Neural cell (in vitro differentiated cells): ENCODE results near the gene LPP. TPM values are rescaled to one million over a fixed set of nuclear protein-coding genes. Genes with fewer than 3 reads are reported as not detected.

ENCODE experiments used
- H2AFZ ChIP-seq: fragments of 200-600, 300-800 bp; sonication (generic), shearing (Covaris generic); 2 replicates; pipeline ENCODE4 v1.6.0; 2014; ENCODE audit warnings: low read depth, mild to moderate bottlenecking, antibody characterized with exemption, low read length, moderate library complexity
- H3F3A ChIP-seq: fragments of 200-600 bp; shearing (Covaris generic); 2 replicates; pipeline ENCODE4 v1.6.1; 2016; ENCODE audit warnings: mild to moderate bottlenecking, moderate library complexity, mixed read lengths, antibody characterized with exemption, low read length; ENCODE audit not compliant: insufficient read depth, poor library complexity, severe bottlenecking
- H3K27ac ChIP-seq: fragments of 200-600, 300-800 bp; sonication (generic), shearing (Covaris generic); 2 replicates; pipeline ENCODE4 v1.5.1; 2014; ENCODE audit warnings: mild to moderate bottlenecking, low read length, moderate library complexity
- H3K27me3 ChIP-seq: fragments of 300-800, 200-600 bp; sonication (generic), shearing (Covaris generic); 2 replicates; pipeline ENCODE4 v1.6.0; 2014; ENCODE audit warnings: mild to moderate bottlenecking, low read depth, low read length, moderate library complexity; ENCODE audit not compliant: insufficient read depth
- H3K36me3 ChIP-seq: fragments of 300-800, 200-600 bp; sonication (generic), shearing (Covaris generic); 2 replicates; pipeline ENCODE4 v1.5.1; 2014; ENCODE audit warnings: mild to moderate bottlenecking, antibody characterized with exemption, low read length, moderate library complexity; ENCODE audit not compliant: insufficient read depth
- H3K4me2 ChIP-seq: fragments of 300-800, 200-600 bp; sonication (generic), shearing (Covaris generic); 2 replicates; pipeline ENCODE4 v1.6.0; 2014; ENCODE audit warnings: mild to moderate bottlenecking, low read length
- H3K4me3 ChIP-seq: fragments of 300-800, 200-600 bp; sonication (generic), shearing (Covaris generic); 2 replicates; pipeline ENCODE4 v1.5.1; 2014; ENCODE audit warnings: mild to moderate bottlenecking, low read length, moderate library complexity
- H3K79me2 ChIP-seq: fragments of 200-600 bp; shearing (Covaris generic); replicated peaks from 2 replicates; pipeline ENCODE4 v1.6.0; 2014; ENCODE audit warnings: mild to moderate bottlenecking, low read length, moderate library complexity; ENCODE audit not compliant: insufficient read depth
- H3K9ac ChIP-seq: fragments of 300-800, 200-600 bp; sonication (generic), shearing (Covaris generic); 2 replicates; pipeline ENCODE4 v1.6.1; 2016; ENCODE audit warnings: mild to moderate bottlenecking, low read length, mixed read lengths
- H3K9me2 ChIP-seq: fragments of 200-600 bp; shearing (Covaris generic); 2 replicates; pipeline ENCODE4 v1.6.1; 2016; ENCODE audit warnings: mild to moderate bottlenecking, low read length, mixed read lengths; ENCODE audit not compliant: insufficient read depth
- H3K9me3 ChIP-seq: fragments of 200-600, 300-800 bp; sonication (generic), shearing (Covaris generic); 2 replicates; pipeline ENCODE4 v1.6.1; 2016; ENCODE audit warnings: mild to moderate bottlenecking, mixed run types, low read length, moderate library complexity, mixed read lengths
- H4K20me1 ChIP-seq: fragments of 200-600 bp; shearing (Covaris generic); 2 replicates; pipeline ENCODE4 v1.6.1; 2016; ENCODE audit warnings: mild to moderate bottlenecking, mixed run types; ENCODE audit not compliant: insufficient read depth
- EP300 ChIP-seq: fragments of 450-650 bp; conservative IDR thresholded peaks from 2 replicates; pipeline ENCODE4 v1.6.1; 2014; ENCODE audit warnings: antibody characterized with exemption, mild to moderate bottlenecking, moderate library complexity; ENCODE audit not compliant: poor library complexity, severe bottlenecking
- EZH2 ChIP-seq: fragments of 200-600, 300-800 bp; shearing (Covaris generic), sonication (generic); IDR thresholded peaks from 2 replicates; pipeline ENCODE4 v1.6.1; 2014; ENCODE audit warnings: antibody characterized with exemption, low read length, borderline replicate concordance, mild to moderate bottlenecking; ENCODE audit not compliant: insufficient read depth, poor library complexity, severe bottlenecking
- MXI1 ChIP-seq: fragments of 450-650 bp; conservative IDR thresholded peaks from 2 replicates; pipeline ENCODE4 v1.6.1; 2014; ENCODE audit warnings: antibody characterized with exemption, mild to moderate bottlenecking; ENCODE audit not compliant: poor library complexity, severe bottlenecking
- POLR2AphosphoS5 ChIP-seq: IDR thresholded peaks from 2 replicates; pipeline ENCODE4 v1.6.1; 2012
- RAD21 ChIP-seq: fragments of 450-650 bp; conservative IDR thresholded peaks from 2 replicates; pipeline ENCODE4 v1.6.1; 2014; ENCODE audit warnings: antibody characterized with exemption, mild to moderate bottlenecking, moderate library complexity
- SMC3 ChIP-seq: fragments of 450-650 bp; conservative IDR thresholded peaks from 2 replicates; pipeline ENCODE4 v1.6.1; 2014; ENCODE audit warnings: antibody characterized with exemption, mild to moderate bottlenecking, moderate library complexity; ENCODE audit not compliant: poor library complexity
- TAF1 ChIP-seq: IDR thresholded peaks from 2 replicates; pipeline ENCODE4 v1.6.1; 2012; ENCODE audit warnings: low read depth
- polyA plus RNA-seq: library from polyadenylated mRNA; depleted of rRNA; stranded (reverse); fragments of >200 nt; gene quantifications from 2 replicates; pipeline ENCODE4 v1.2.3, GENCODE V29; 2014
- TF ChIP-seq, protein P1 (sequence below): fragments of 450-650 bp; IDR thresholded peaks from 2 replicates; pipeline ENCODE4 v1.5.1; 2014; ENCODE audit warnings: antibody characterized with exemption, mild to moderate bottlenecking, moderate library complexity; ENCODE audit not compliant: poor library complexity, severe bottlenecking
- TF ChIP-seq, protein P2 (sequence below): IDR thresholded peaks from 2 replicates; pipeline ENCODE4 v1.6.1; 2012; ENCODE audit warnings: borderline replicate concordance

The LPP gene
- polyA plus RNA-seq, 1 donor from 2014 or later, result 3.0 TPM

DNA sequence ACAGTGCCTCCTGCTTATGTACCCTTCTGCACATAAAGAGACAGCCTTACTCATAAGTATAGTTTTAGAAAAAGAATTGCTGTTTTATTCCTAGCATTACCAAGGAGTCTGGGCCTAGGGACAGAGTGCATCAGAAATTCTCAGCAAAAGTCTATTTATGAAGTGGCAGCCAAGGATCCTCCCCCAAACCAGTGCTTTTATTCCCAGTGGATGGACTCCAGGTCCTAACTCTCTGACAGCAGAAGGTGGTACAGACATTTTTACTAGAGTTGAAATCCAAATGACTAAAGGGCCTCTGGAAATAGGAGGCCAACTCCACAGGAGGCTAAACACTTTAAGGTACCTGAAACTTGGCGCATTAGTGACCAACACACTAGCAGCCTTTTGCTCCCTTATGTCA lies 610.7 kb downstream of the LPP start:
- Histone ChIP-seq H3K36me3 (no peaks in the 10 kb centered on the region), H3K27me3 (no peaks in the 10 kb centered on the region), H3K9me3 (no peaks in the 10 kb centered on the region), H3F3A (no peaks in the 10 kb centered on the region), H3K27ac (no peak overlapping the region), H3K9me2 (no peaks in the 10 kb centered on the region), H3K4me3 (no peak overlapping the region), H3K79me2 (no peaks in the 10 kb centered on the region), H4K20me1 (no peaks in the 10 kb centered on the region), H3K9ac (no peak overlapping the region), H3K4me2 (no peak overlapping the region), H2AFZ (no peak overlapping the region)
- TF ChIP-seq, protein P1, sequence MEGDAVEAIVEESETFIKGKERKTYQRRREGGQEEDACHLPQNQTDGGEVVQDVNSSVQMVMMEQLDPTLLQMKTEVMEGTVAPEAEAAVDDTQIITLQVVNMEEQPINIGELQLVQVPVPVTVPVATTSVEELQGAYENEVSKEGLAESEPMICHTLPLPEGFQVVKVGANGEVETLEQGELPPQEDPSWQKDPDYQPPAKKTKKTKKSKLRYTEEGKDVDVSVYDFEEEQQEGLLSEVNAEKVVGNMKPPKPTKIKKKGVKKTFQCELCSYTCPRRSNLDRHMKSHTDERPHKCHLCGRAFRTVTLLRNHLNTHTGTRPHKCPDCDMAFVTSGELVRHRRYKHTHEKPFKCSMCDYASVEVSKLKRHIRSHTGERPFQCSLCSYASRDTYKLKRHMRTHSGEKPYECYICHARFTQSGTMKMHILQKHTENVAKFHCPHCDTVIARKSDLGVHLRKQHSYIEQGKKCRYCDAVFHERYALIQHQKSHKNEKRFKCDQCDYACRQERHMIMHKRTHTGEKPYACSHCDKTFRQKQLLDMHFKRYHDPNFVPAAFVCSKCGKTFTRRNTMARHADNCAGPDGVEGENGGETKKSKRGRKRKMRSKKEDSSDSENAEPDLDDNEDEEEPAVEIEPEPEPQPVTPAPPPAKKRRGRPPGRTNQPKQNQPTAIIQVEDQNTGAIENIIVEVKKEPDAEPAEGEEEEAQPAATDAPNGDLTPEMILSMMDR, result no peak
- TF ChIP-seq POLR2AphosphoS5, result no peak
- TF ChIP-seq RAD21, result no peak
- TF ChIP-seq TAF1, result no peak
- TF ChIP-seq EZH2, result no peak
- no peak for TF ChIP-seq MXI1
- TF ChIP-seq, protein P2, sequence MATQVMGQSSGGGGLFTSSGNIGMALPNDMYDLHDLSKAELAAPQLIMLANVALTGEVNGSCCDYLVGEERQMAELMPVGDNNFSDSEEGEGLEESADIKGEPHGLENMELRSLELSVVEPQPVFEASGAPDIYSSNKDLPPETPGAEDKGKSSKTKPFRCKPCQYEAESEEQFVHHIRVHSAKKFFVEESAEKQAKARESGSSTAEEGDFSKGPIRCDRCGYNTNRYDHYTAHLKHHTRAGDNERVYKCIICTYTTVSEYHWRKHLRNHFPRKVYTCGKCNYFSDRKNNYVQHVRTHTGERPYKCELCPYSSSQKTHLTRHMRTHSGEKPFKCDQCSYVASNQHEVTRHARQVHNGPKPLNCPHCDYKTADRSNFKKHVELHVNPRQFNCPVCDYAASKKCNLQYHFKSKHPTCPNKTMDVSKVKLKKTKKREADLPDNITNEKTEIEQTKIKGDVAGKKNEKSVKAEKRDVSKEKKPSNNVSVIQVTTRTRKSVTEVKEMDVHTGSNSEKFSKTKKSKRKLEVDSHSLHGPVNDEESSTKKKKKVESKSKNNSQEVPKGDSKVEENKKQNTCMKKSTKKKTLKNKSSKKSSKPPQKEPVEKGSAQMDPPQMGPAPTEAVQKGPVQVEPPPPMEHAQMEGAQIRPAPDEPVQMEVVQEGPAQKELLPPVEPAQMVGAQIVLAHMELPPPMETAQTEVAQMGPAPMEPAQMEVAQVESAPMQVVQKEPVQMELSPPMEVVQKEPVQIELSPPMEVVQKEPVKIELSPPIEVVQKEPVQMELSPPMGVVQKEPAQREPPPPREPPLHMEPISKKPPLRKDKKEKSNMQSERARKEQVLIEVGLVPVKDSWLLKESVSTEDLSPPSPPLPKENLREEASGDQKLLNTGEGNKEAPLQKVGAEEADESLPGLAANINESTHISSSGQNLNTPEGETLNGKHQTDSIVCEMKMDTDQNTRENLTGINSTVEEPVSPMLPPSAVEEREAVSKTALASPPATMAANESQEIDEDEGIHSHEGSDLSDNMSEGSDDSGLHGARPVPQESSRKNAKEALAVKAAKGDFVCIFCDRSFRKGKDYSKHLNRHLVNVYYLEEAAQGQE, result no peak
- no peak for TF ChIP-seq SMC3
- TF ChIP-seq EP300, result no peak

DNA sequence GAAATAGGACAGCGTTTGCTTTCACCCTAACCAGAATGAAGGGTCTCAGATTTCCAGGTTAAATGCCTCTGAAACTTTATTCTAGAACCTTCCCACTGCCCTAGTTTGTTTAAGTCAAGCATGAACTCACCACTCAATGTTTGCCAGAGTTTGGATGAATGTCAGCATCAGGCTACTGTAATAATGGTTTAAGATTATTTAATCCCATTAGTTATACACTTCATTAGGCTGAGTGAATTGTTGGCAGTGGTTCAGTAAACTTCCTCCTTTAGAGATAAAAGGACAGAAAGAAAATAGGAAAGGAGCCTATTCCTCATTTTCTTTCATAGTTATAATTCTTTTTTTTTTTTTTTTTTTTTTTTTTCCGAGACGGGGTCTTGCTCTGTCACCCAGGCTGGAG lies 615.9 kb downstream of the LPP start:
- Histone ChIP-seq H3K9ac (no peak overlapping the region), H3K4me2 (no peak overlapping the region), H3K27ac (no peak overlapping the region), H4K20me1 (no peaks in the 10 kb centered on the region), H3K4me3 (no peak overlapping the region), H2AFZ (no peak overlapping the region), H3K27me3 (no peaks in the 10 kb centered on the region), H3K9me3 (no peaks in the 10 kb centered on the region), H3K79me2 (no peaks in the 10 kb centered on the region), H3K9me2 (no peaks in the 10 kb centered on the region), H3K36me3 (no peaks in the 10 kb centered on the region), H3F3A (no peaks in the 10 kb centered on the region)
- TF ChIP-seq EZH2 (no peak), SMC3 (no peak), POLR2AphosphoS5 (no peak), TAF1 (no peak), EP300 (no peak), RAD21 (no peak), MXI1 (no peak)
- TF ChIP-seq, protein P1, result no peak
- TF ChIP-seq, protein P2, result no peak
